ENCODE measurements around the gene CLMP. TPM values are rescaled to one million over a fixed set of nuclear protein-coding genes. Genes with fewer than 3 reads are reported as not detected.

The CLMP gene
- polyA plus RNA-seq, 1 donor (not counting 4 experiments of a cell fraction or from before 2014, with no cell fraction given): 2.7 TPM

- Histone ChIP-seq H3K9me3 (ENCODE audit: control insufficient read depth, low read depth, low read length) (no peaks in the 10 kb centered on the region), H3K36me3 (ENCODE audit: control insufficient read depth in 2 of 2, extremely low read depth in 1 of 2, insufficient read depth in 2 of 2, low read length in 2 of 2) (no peaks in the 10 kb centered on the region), H3K4me1 (ENCODE audit: control insufficient read depth, extremely low read depth, insufficient read depth, low read length) (peaks cover 3% of the 10 kb centered on the region), H4K20me1 (ENCODE audit: control insufficient read depth, extremely low read depth, insufficient read depth, low read length) (no peaks in the 10 kb centered on the region), H3K27me3 (ENCODE audit: control insufficient read depth, extremely low read depth, insufficient read depth, low read length) (no peaks in the 10 kb centered on the region), H3K79me2 (ENCODE audit: control insufficient read depth, insufficient read depth, low read length) (no peaks in the 10 kb centered on the region), H3K9ac (ENCODE audit: control insufficient read depth, extremely low read depth, insufficient read depth, low read length) (no peak overlapping the region), H3K4me2 (ENCODE audit: control insufficient read depth, extremely low read depth, insufficient read depth, low read depth, low read length) (no peak overlapping the region), H3K27ac (ENCODE audit: control insufficient read depth, insufficient read depth, low read length) (no peak overlapping the region), H2AFZ (ENCODE audit: control insufficient read depth, low read length) (no peak overlapping the region), H3K9me1 (ENCODE audit: control insufficient read depth, extremely low read depth, insufficient read depth, low read length) (no peaks in the 10 kb centered on the region), H3K4me3 (ENCODE audit: control insufficient read depth in 2 of 3, extremely low read depth in 1 of 3, insufficient read depth in 2 of 3, low read depth in 1 of 3, low read length in 3 of 3) (no peak overlapping the region)
- dilution Hi-C loops (cut with MboI; ENCODE audit: extremely low pct_ligation_motif_present, low sequenced_read_pairs): loop anchor here (25.0 kb wide), 1 partner anchor 152 kb away; no protein-coding TSS in a partner anchor
- TF ChIP-seq CTCF (optimal IDR thresholded peaks at IDR 0.05 in 1 of 3, IDR thresholded peaks at IDR 0.05 in 1 of 3, conservative IDR thresholded peaks at IDR 0.05 in 1 of 3; ENCODE audit: extremely low read depth in 1 of 3, insufficient read depth in 2 of 3, low read length in 3 of 3): no peak
- no peak for TF ChIP-seq EZH2 (IDR thresholded peaks at IDR 0.05; ENCODE audit: low read length)
- DNase-seq (ENCODE audit: low read depth, low spot score): no peak
- no peak for FAIRE-seq
Measured at GRCh38 chr11:123110397-123110796, 84.7 kb downstream of the CLMP start.

- H3K27ac ChIP-seq (ENCODE audit: control insufficient read depth, insufficient read depth, low read length): no peak overlapping the region
- H3K4me2 ChIP-seq (ENCODE audit: control insufficient read depth, extremely low read depth, insufficient read depth, low read depth, low read length): no peak overlapping the region
- peaks cover 3% of the 10 kb centered on the region for H3K4me1 ChIP-seq (ENCODE audit: control insufficient read depth, extremely low read depth, insufficient read depth, low read length)
- H4K20me1 ChIP-seq (ENCODE audit: control insufficient read depth, extremely low read depth, insufficient read depth, low read length): no peaks in the 10 kb centered on the region
- dilution Hi-C loops (cut with MboI; ENCODE audit: extremely low pct_ligation_motif_present, low sequenced_read_pairs): loop anchor here (25.0 kb wide), 1 partner anchor 154 kb away; no protein-coding TSS in a partner anchor
- no peak overlapping the region for H2AFZ ChIP-seq (ENCODE audit: control insufficient read depth, low read length)
- H3K27me3 ChIP-seq (ENCODE audit: control insufficient read depth, extremely low read depth, insufficient read depth, low read length): no peaks in the 10 kb centered on the region
- no peaks in the 10 kb centered on the region for H3K36me3 ChIP-seq (ENCODE audit: control insufficient read depth in 2 of 2, extremely low read depth in 1 of 2, insufficient read depth in 2 of 2, low read length in 2 of 2)
- FAIRE-seq (no peak), DNase-seq (ENCODE audit: low read depth, low spot score) (no peak)
- TF ChIP-seq EZH2 (IDR thresholded peaks at IDR 0.05; ENCODE audit: low read length) (no peak), CTCF (optimal IDR thresholded peaks at IDR 0.05 in 1 of 3, IDR thresholded peaks at IDR 0.05 in 1 of 3, conservative IDR thresholded peaks at IDR 0.05 in 1 of 3; ENCODE audit: extremely low read depth in 1 of 3, insufficient read depth in 2 of 3, low read length in 3 of 3) (no peak)
- no peaks in the 10 kb centered on the region for H3K79me2 ChIP-seq (ENCODE audit: control insufficient read depth, insufficient read depth, low read length)
- no peak overlapping the region for H3K9ac ChIP-seq (ENCODE audit: control insufficient read depth, extremely low read depth, insufficient read depth, low read length)
- no peaks in the 10 kb centered on the region for H3K9me1 ChIP-seq (ENCODE audit: control insufficient read depth, extremely low read depth, insufficient read depth, low read length)
- H3K4me3 ChIP-seq (ENCODE audit: control insufficient read depth in 2 of 3, extremely low read depth in 1 of 3, insufficient read depth in 2 of 3, low read depth in 1 of 3, low read length in 3 of 3): no peak overlapping the region
- no peaks in the 10 kb centered on the region for H3K9me3 ChIP-seq (ENCODE audit: control insufficient read depth, low read depth, low read length)
Measured at GRCh38 chr11:123107945-123108495, 87.0 kb downstream of the CLMP start.

All from keratinocyte (primary cell).